IPS-18c (cell line): ENCODE measurements around the gene LHX4.

Experiments
- H3K4me3 ChIP-seq: 2 replicates; pipeline ENCODE4 v1.7.0; 2013; ENCODE audit warnings: low read depth, mild to moderate bottlenecking, low read length, moderate library complexity; ENCODE audit not compliant: insufficient read depth
- H3K9me3 ChIP-seq: one replicate; pipeline ENCODE4 v1.6.1; 2013; ENCODE audit warnings: mild to moderate bottlenecking, low read length, moderate library complexity; ENCODE audit not compliant: control insufficient read depth, insufficient read depth

The LHX4 gene

GRCh38 chr1:180259431-180260338 is 29.6 kb downstream of the LHX4 start:
- H3K4me3 ChIP-seq = no peak overlapping the region
- no peaks in the 10 kb centered on the region for H3K9me3 ChIP-seq

GRCh38 chr1:180260541-180260940 is 30.5 kb downstream of the LHX4 start:
- Histone ChIP-seq H3K9me3 (no peaks in the 10 kb centered on the region), H3K4me3 (no peak overlapping the region)

- no peak overlapping the region for H3K4me3 ChIP-seq
- no peaks in the 10 kb centered on the region for H3K9me3 ChIP-seq
Measured at GRCh38 chr1:180261030-180261429, 31.0 kb downstream of the LHX4 start.

GRCh38 chr1:180261524-180262155 is 31.6 kb downstream of the LHX4 start:
- Histone ChIP-seq H3K4me3 (no peak overlapping the region), H3K9me3 (no peaks in the 10 kb centered on the region)

- Histone ChIP-seq H3K9me3 (no peaks in the 10 kb centered on the region), H3K4me3 (no peak overlapping the region)
Measured at GRCh38 chr1:180262628-180263488, 32.8 kb downstream of the LHX4 start.

- Histone ChIP-seq H3K9me3 (no peaks in the 10 kb centered on the region), H3K4me3 (no peak overlapping the region)
Measured at GRCh38 chr1:180264595-180264994, 34.5 kb downstream of the LHX4 start.

- no peaks in the 10 kb centered on the region for H3K9me3 ChIP-seq
- no peak overlapping the region for H3K4me3 ChIP-seq
Measured at GRCh38 chr1:180265201-180265600, 35.1 kb downstream of the LHX4 start.

GRCh38 chr1:180265871-180266270 is 35.8 kb downstream of the LHX4 start:
- no peak overlapping the region for H3K4me3 ChIP-seq

GRCh38 chr1:180266275-180267210 is 36.5 kb downstream of the LHX4 start:
- H3K4me3 ChIP-seq = no peak overlapping the region
- H3K9me3 ChIP-seq = no peaks in the 10 kb centered on the region

More at GRCh38 chr1:180265871-180266270, 35.8 kb downstream of the LHX4 start:
- no peaks in the 10 kb centered on the region for H3K9me3 ChIP-seq

- Histone ChIP-seq H3K9me3 (no peaks in the 10 kb centered on the region), H3K4me3 (no peak overlapping the region)
Measured at GRCh38 chr1:180267211-180267561, 37.1 kb downstream of the LHX4 start.

GRCh38 chr1:180267761-180268555 is 37.9 kb downstream of the LHX4 start:
- no peaks in the 10 kb centered on the region for H3K9me3 ChIP-seq
- no peak overlapping the region for H3K4me3 ChIP-seq

GRCh38 chr1:180268556-180269075 is 38.6 kb downstream of the LHX4 start:
- Histone ChIP-seq H3K4me3 (no peak overlapping the region), H3K9me3 (no peaks in the 10 kb centered on the region)

GRCh38 chr1:180269645-180270529 is 39.8 kb downstream of the LHX4 start:
- H3K9me3 ChIP-seq = no peaks in the 10 kb centered on the region

GRCh38 chr1:180270530-180271271 is 40.6 kb downstream of the LHX4 start:
- no peak overlapping the region for H3K4me3 ChIP-seq

More at GRCh38 chr1:180269645-180270529, 39.8 kb downstream of the LHX4 start:
- no peak overlapping the region for H3K4me3 ChIP-seq

More at GRCh38 chr1:180270530-180271271, 40.6 kb downstream of the LHX4 start:
- no peaks in the 10 kb centered on the region for H3K9me3 ChIP-seq
